RWPE2 (cell line): ENCODE data around the gene ISYNA1.
A peak's percentile ranks its signal among the peaks of the same experiment; 100 is the strongest.

Experiments
- ATAC-seq: fragments of 200-7000 bp; cut with Tn5 transposase; 3 replicates; pipeline ENCODE4 v1.9.1; 2021; ENCODE audit warnings: low read depth
- DNase-seq: peaks from one replicate; pipeline ENCODE4 v3.0.0-alpha.2; 2020; ENCODE audit warnings: low spot score
- H3K27ac ChIP-seq: fragments of 450-650 bp; 2 replicates; pipeline ENCODE4 v1.5.1; 2017; ENCODE audit warnings: mild to moderate bottlenecking; ENCODE audit not compliant: poor library complexity, severe bottlenecking
- H3K27me3 ChIP-seq: fragments of 250-450 bp; sonication (Bioruptor Pico); 2 replicates; pipeline ENCODE4 v1.5.1; 2021; ENCODE audit warnings: mild to moderate bottlenecking, moderate library complexity; ENCODE audit not compliant: insufficient read depth, poor library complexity, severe bottlenecking
- H3K36me3 ChIP-seq: fragments of 250-450 bp; sonication (Bioruptor Pico); 2 replicates; pipeline ENCODE4 v1.5.1; 2020; ENCODE audit warnings: low read depth, mild to moderate bottlenecking, moderate library complexity
- H3K4me1 ChIP-seq: fragments of 250-450 bp; sonication (Bioruptor Pico); 2 replicates; pipeline ENCODE4 v1.5.1; 2021; ENCODE audit warnings: mild to moderate bottlenecking, moderate library complexity; ENCODE audit not compliant: insufficient read depth, poor library complexity, severe bottlenecking
- H3K4me3 ChIP-seq: fragments of 250-450 bp; sonication (Bioruptor Pico); 2 replicates; pipeline ENCODE4 v1.5.1; 2021; ENCODE audit warnings: mild to moderate bottlenecking, moderate library complexity; ENCODE audit not compliant: severe bottlenecking
- H3K9me3 ChIP-seq: fragments of 250-450 bp; sonication (Bioruptor Pico); 2 replicates; pipeline ENCODE4 v1.5.1; 2021; ENCODE audit warnings: mild to moderate bottlenecking, moderate library complexity; ENCODE audit not compliant: severe bottlenecking
- TF ChIP-seq, protein P1 (sequence below): fragments of 450-650 bp; IDR thresholded peaks from one replicate; pipeline ENCODE4 v1.5.1; 2017; ENCODE audit warnings: mild to moderate bottlenecking, moderate library complexity; ENCODE audit not compliant: poor library complexity, severe bottlenecking

Gene ISYNA1

DNA sequence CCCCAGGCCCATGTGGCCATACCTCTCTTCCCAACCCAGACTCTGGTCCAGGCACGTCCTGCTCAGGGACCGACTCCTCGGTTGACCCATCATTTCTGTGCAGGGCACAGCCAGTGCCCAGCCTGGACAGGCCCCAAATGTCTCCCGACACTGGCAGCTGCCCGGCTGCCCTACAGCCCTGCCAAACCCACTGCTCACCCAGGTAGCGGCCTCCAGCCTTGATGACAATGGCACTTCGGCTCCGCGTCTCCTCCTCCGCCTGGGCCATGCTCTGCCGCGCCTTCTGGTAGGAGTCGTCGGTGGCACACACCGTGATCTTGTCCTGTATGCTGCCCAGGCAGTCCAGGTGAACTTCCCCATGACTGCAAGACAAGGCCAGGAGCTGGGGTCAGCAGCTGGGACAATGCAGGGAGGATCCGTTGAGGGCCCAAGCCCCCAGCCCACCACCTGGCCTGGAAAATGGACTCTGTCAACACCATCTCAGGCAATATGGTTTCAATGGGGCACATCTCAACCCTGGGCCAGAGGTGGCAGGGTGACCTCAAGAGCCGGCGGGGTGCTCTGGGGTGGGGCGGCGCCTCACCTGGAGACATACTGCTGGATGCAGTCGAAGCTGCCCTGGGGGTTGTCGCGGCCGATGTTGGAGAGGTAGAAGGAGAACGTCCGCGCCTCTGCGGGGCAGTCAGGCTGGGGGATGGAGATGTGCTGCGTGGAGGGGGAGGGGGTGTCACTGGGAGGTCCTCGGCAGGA lies 27.5 kb upstream of the ISYNA1 start:
- DNase-seq (no peak), ATAC-seq (no peak)
- H3K27ac ChIP-seq: peak overlapping the region; percentile 20
- no peak overlapping the region for H3K4me3 ChIP-seq
- peaks cover 10% of the 10 kb centered on the region for H3K4me1 ChIP-seq
- no peaks in the 10 kb centered on the region for H3K9me3 ChIP-seq
- no peaks in the 10 kb centered on the region for H3K27me3 ChIP-seq
- peaks cover 28% of the 10 kb centered on the region for H3K36me3 ChIP-seq
- TF ChIP-seq, protein P1, sequence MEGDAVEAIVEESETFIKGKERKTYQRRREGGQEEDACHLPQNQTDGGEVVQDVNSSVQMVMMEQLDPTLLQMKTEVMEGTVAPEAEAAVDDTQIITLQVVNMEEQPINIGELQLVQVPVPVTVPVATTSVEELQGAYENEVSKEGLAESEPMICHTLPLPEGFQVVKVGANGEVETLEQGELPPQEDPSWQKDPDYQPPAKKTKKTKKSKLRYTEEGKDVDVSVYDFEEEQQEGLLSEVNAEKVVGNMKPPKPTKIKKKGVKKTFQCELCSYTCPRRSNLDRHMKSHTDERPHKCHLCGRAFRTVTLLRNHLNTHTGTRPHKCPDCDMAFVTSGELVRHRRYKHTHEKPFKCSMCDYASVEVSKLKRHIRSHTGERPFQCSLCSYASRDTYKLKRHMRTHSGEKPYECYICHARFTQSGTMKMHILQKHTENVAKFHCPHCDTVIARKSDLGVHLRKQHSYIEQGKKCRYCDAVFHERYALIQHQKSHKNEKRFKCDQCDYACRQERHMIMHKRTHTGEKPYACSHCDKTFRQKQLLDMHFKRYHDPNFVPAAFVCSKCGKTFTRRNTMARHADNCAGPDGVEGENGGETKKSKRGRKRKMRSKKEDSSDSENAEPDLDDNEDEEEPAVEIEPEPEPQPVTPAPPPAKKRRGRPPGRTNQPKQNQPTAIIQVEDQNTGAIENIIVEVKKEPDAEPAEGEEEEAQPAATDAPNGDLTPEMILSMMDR: no peak

DNA sequence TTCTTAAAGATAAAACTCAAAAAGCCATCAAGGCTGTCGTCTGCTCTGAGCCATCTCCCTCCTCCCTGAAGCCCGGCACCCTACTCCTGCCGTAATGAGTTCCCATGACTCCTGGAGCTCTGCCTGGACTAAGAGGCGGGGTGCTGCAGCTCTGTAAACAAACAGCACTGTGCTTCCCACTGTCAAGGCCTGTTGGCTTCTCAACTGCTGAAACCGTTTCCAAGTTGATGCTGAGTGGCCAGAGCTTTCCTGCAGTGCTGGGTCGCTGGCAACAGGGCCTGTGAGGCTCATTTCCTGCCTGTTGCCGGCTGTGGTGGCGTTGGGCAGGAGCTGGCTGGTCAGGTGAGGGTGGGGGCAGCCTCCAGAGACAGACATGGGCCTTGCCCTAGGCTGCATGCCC lies 26.7 kb upstream of the ISYNA1 start:
- no peaks in the 10 kb centered on the region for H3K27me3 ChIP-seq
- peak overlapping the region; percentile 20 for H3K27ac ChIP-seq
- peaks cover 28% of the 10 kb centered on the region for H3K36me3 ChIP-seq
- TF ChIP-seq, protein P1: no peak
- DNase-seq (no peak), ATAC-seq (no peak)
- peaks cover 17% of the 10 kb centered on the region for H3K4me1 ChIP-seq
- no peak overlapping the region for H3K4me3 ChIP-seq
- H3K9me3 ChIP-seq: no peaks in the 10 kb centered on the region

DNA sequence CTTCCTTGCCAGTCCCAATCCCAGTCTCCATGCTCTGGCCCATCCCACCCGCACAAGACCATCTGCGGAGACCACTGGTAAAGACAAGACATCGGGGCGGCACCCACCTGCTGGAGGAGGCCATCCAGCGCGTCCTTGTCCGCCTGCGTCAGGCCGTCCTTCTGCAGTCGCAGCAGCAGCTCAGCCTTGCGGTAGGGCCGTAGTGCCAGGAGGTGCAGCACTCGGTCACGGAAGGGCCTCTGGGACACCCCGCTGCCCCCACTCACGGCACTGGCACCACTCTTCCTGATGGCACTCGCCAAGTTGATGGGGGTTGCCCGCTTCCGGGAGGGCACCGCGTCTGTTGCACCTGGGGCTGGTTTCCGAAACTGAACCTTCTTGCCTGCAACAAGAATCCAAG lies 23.5 kb upstream of the ISYNA1 start:
- Histone ChIP-seq H3K27ac (peak overlapping the region; percentile 87), H3K27me3 (no peaks in the 10 kb centered on the region), H3K4me3 (no peak overlapping the region), H3K4me1 (peaks cover 20% of the 10 kb centered on the region), H3K36me3 (peaks cover 45% of the 10 kb centered on the region), H3K9me3 (no peaks in the 10 kb centered on the region)
- DNase-seq (no peak), ATAC-seq (no peak)
- TF ChIP-seq, protein P1: no peak

DNA sequence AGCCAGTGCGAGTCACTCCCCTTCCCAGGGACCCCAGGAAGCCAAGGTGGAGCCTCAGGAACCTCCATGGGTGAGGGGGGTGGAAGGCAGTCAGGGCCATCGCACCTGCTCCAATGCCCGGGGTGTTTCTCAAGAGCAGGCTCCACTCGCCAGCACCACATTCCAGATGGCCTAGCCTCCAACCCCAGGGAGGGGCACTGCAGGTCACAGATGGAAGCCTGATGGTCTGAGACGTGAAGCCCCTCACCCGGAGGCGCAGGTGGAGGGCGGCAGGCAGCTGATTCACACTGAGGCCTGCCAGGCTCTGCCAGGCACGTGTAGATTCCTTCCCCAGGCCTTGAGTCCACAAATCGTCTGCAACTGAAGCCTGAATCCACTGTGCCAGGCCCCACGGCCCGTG lies 23.0 kb upstream of the ISYNA1 start:
- Histone ChIP-seq H3K9me3 (no peaks in the 10 kb centered on the region), H3K27me3 (no peaks in the 10 kb centered on the region), H3K4me1 (peaks cover 20% of the 10 kb centered on the region), H3K27ac (peak overlapping the region; percentile 87), H3K36me3 (peaks cover 48% of the 10 kb centered on the region), H3K4me3 (no peak overlapping the region)
- ATAC-seq (peak; percentile 13; the same call in 1 of the 3 replicates), DNase-seq (no peak)
- TF ChIP-seq, protein P1: no peak
